H9 (cell line): ENCODE measurements around the gene TMEM225. TPM values are rescaled to one million over a fixed set of nuclear protein-coding genes. Genes with fewer than 3 reads are reported as not detected.

Experiments
- DNase-seq: peaks from one replicate; pipeline ENCODE4 v3.0.0-alpha.2; 2017
- H2AFZ ChIP-seq: one replicate; pipeline ENCODE4 v1.6.1; 2013; ENCODE audit warnings: mild to moderate bottlenecking, low read length, control low read depth, moderate library complexity
- H2AK5ac ChIP-seq: 2 replicates; pipeline ENCODE4 v1.6.1; 2013; ENCODE audit warnings: low read length, control low read depth, mixed read lengths; ENCODE audit not compliant: insufficient read length
- H2BK120ac ChIP-seq: one replicate; pipeline ENCODE4 v1.6.1; 2013; ENCODE audit warnings: low read depth, mild to moderate bottlenecking, low read length, control low read depth, inconsistent platforms; ENCODE audit not compliant: poor library complexity, severe bottlenecking
- H2BK12ac ChIP-seq: 2 replicates; pipeline ENCODE4 v1.6.1; 2013; ENCODE audit warnings: low read length, control low read depth, mixed read lengths, low read depth; ENCODE audit not compliant: insufficient read length
- H2BK15ac ChIP-seq: 2 replicates; pipeline ENCODE4 v1.6.1; 2013; ENCODE audit warnings: low read depth, low read length, control low read depth
- H2BK20ac ChIP-seq: one replicate; pipeline ENCODE4 v1.6.1; 2013; ENCODE audit warnings: low read depth, mild to moderate bottlenecking, low read length, control low read depth, inconsistent platforms; ENCODE audit not compliant: poor library complexity, severe bottlenecking
- H2BK5ac ChIP-seq: 2 replicates; pipeline ENCODE4 v1.6.1; 2013; ENCODE audit warnings: low read length, control low read depth, mixed read lengths; ENCODE audit not compliant: insufficient read length
- H3K14ac ChIP-seq: 2 replicates; pipeline ENCODE4 v1.6.1; 2013; ENCODE audit warnings: low read length, control low read depth; ENCODE audit not compliant: insufficient read depth
- H3K18ac ChIP-seq: 2 replicates; pipeline ENCODE4 v1.6.1; 2013; ENCODE audit warnings: low read depth, mild to moderate bottlenecking, mixed read lengths, low read length, control low read depth; ENCODE audit not compliant: insufficient read length
- H3K23ac ChIP-seq: 2 replicates; pipeline ENCODE4 v1.6.1; 2013; ENCODE audit warnings: low read length, control low read depth, mixed read lengths, low read depth; ENCODE audit not compliant: insufficient read length
- H3K23me2 ChIP-seq: 2 replicates; pipeline ENCODE4 v1.6.1; 2013; ENCODE audit warnings: low read depth, mild to moderate bottlenecking, mixed read lengths, low read length, control low read depth; ENCODE audit not compliant: insufficient read length, poor library complexity, severe bottlenecking
- H3K27ac ChIP-seq: 2 replicates; pipeline ENCODE4 v1.5.1; 2013; ENCODE audit warnings: low read length, control low read depth, mixed read lengths, low read depth; ENCODE audit not compliant: insufficient read length
- H3K27me3 ChIP-seq: 2 replicates; pipeline ENCODE4 v1.6.1; 2013; ENCODE audit warnings: low read length, control low read depth, inconsistent platforms; ENCODE audit not compliant: insufficient read depth
- H3K4ac ChIP-seq: 2 replicates; pipeline ENCODE4 v1.6.1; 2013; ENCODE audit warnings: low read depth, mild to moderate bottlenecking, control low read depth, inconsistent platforms, low read length, moderate library complexity
- H3K4me1 ChIP-seq: 2 replicates; pipeline ENCODE4 v1.6.1; 2013; ENCODE audit warnings: low read length, control low read depth, inconsistent platforms; ENCODE audit not compliant: insufficient read depth
- H3K4me2 ChIP-seq: 2 replicates; pipeline ENCODE4 v1.6.1; 2013; ENCODE audit warnings: low read length, control low read depth, mixed read lengths; ENCODE audit not compliant: insufficient read length, insufficient read depth
- H3K56ac ChIP-seq: 2 replicates; pipeline ENCODE4 v1.6.1; 2013; ENCODE audit warnings: low read depth, mild to moderate bottlenecking, mixed read lengths, low read length, control low read depth; ENCODE audit not compliant: insufficient read length
- H3K79me1 ChIP-seq: 2 replicates; pipeline ENCODE4 v1.6.1; 2013; ENCODE audit warnings: low read depth, mild to moderate bottlenecking, moderate library complexity, low read length, control low read depth, inconsistent platforms; ENCODE audit not compliant: insufficient read depth, poor library complexity, severe bottlenecking
- H3K79me2 ChIP-seq: 2 replicates; pipeline ENCODE4 v1.6.1; 2013; ENCODE audit warnings: low read length, control low read depth, inconsistent platforms; ENCODE audit not compliant: insufficient read depth
- H3K9ac ChIP-seq: 2 replicates; pipeline ENCODE4 v1.6.1; 2013; ENCODE audit warnings: low read length, control low read depth, mixed read lengths; ENCODE audit not compliant: insufficient read length; ENCODE audit errors: extremely low read depth
- H3K9me3 ChIP-seq: one replicate; pipeline ENCODE4 v1.6.1; 2013; ENCODE audit warnings: low read depth, low read length, inconsistent platforms; ENCODE audit not compliant: control insufficient read depth
- H3T11ph ChIP-seq: one replicate; pipeline ENCODE4 v1.6.1; 2013; ENCODE audit warnings: mild to moderate bottlenecking, low read length, control low read depth, inconsistent platforms
- H4K20me1 ChIP-seq: one replicate; pipeline ENCODE4 v1.6.1; 2013; ENCODE audit not compliant: control insufficient read depth, insufficient read length, insufficient read depth
- H4K5ac ChIP-seq: 2 replicates; pipeline ENCODE4 v1.6.1; 2013; ENCODE audit warnings: low read depth, mild to moderate bottlenecking, mixed read lengths, low read length, control low read depth; ENCODE audit not compliant: insufficient read length
- H4K8ac ChIP-seq: replicated peaks from 2 replicates; pipeline ENCODE4 v1.6.1; 2013; ENCODE audit warnings: low read length, control low read depth, mixed read lengths, low read depth; ENCODE audit not compliant: insufficient read length
- H4K91ac ChIP-seq: 2 replicates; pipeline ENCODE4 v1.6.1; 2013; ENCODE audit warnings: low read depth, mild to moderate bottlenecking, moderate library complexity, mixed read lengths, low read length, control low read depth; ENCODE audit not compliant: insufficient read length
- H3K27ac Mint-ChIP-seq, 3 experiments: 2 replicates in 2 of 3; 3 replicates in 1 of 3; pipeline ENCODE4 v1.8.0; 2020 to 2021; ENCODE audit warnings: mixed read lengths in 3 of 3, mild to moderate bottlenecking in 1 of 3, moderate library complexity in 1 of 3
- H3K27me3 Mint-ChIP-seq: 2 replicates; pipeline ENCODE4 v1.8.0; 2021; ENCODE audit warnings: low read depth, mild to moderate bottlenecking, moderate library complexity, mixed read lengths
- H3K36me3 Mint-ChIP-seq, 3 experiments: 2 replicates in 2 of 3; 3 replicates in 1 of 3; pipeline ENCODE4 v1.8.0; 2020 to 2021; ENCODE audit warnings: low read depth in 3 of 3, mixed read lengths in 3 of 3; ENCODE audit not compliant: insufficient read depth in 1 of 3
- H3K4me1 Mint-ChIP-seq, 2 experiments: 2 replicates each; pipeline ENCODE4 v1.8.0; 2020; ENCODE audit warnings: mixed read lengths in 2 of 2
- H3K4me3 Mint-ChIP-seq, 2 experiments: 2 replicates in 1 of 2; 3 replicates in 1 of 2; pipeline ENCODE4 v1.8.0; 2020 to 2021; ENCODE audit warnings: mild to moderate bottlenecking in 2 of 2, mixed read lengths in 2 of 2, moderate library complexity in 1 of 2
- H3K9me3 Mint-ChIP-seq, 2 experiments: 2 replicates in 1 of 2; 3 replicates in 1 of 2; pipeline ENCODE4 v1.8.0; 2020; ENCODE audit warnings: mild to moderate bottlenecking in 2 of 2, mixed read lengths in 2 of 2, moderate library complexity in 1 of 2
- CTCF ChIP-seq: fragments of 200-600 bp; sonication (generic); conservative IDR thresholded peaks from 3 replicates; pipeline ENCODE4 v1.8.0; 2021; ENCODE audit warnings: antibody characterized with exemption, mild to moderate bottlenecking
- WGBS: extraction: QIAGEN DNeasy Blood & Tissue Kit; methylation state at CpG from one replicate; pipeline ENCODE4 v1.1.7; 2013; ENCODE audit warnings: missing lambda C conversion rate, low lambda C conversion rate, mixed read lengths; ENCODE audit not compliant: insufficient read length; ENCODE audit errors: extremely low coverage; 5-methylcytosine and 5-hydroxymethylcytosine counted together
- total RNA-seq: library from RNA; stranded (reverse); gene quantifications from 2 replicates; pipeline ENCODE4 v1.2.1, GENCODE V29; 2021

TMEM225 gene
- total RNA-seq, 1 experiment from 2014 or later: not detected

GRCh38 chr11:123903932-123904331 is 18.5 kb upstream of the TMEM225 start:
- no CpG with 5 or more reads among the region's 2 CpGs for WGBS
- no peak overlapping the region for H2BK12ac ChIP-seq
- no peak overlapping the region for H3K4ac ChIP-seq
- Mint-ChIP-seq H3K4me1 (peaks cover 11 to 16% of the 10 kb centered on the region in 2 experiments), H3K27ac (no peak overlapping the region), H3K36me3 (no peaks in the 10 kb centered on the region), H3K9me3 (no peaks in the 10 kb centered on the region), H3K27me3 (no peaks in the 10 kb centered on the region), H3K4me3 (no peak overlapping the region)
- H3K23me2 ChIP-seq: no peaks in the 10 kb centered on the region
- H2BK120ac ChIP-seq: no peak overlapping the region
- H3K14ac ChIP-seq: no peak overlapping the region
- H3K27me3 ChIP-seq: no peaks in the 10 kb centered on the region
- no peak for DNase-seq
- no peak overlapping the region for H3K56ac ChIP-seq
- no peak overlapping the region for H2BK20ac ChIP-seq
- H2AFZ ChIP-seq: no peak overlapping the region
- TF ChIP-seq CTCF: no peak
- H4K5ac ChIP-seq: no peak overlapping the region
- no peak overlapping the region for H2BK15ac ChIP-seq
- H3K18ac ChIP-seq: no peak overlapping the region
- no peaks in the 10 kb centered on the region for H4K20me1 ChIP-seq
- no peak overlapping the region for H4K91ac ChIP-seq
- no peak overlapping the region for H3K4me2 ChIP-seq
- H2AK5ac ChIP-seq: no peak overlapping the region
- H3T11ph ChIP-seq: no peak overlapping the region
- no peak overlapping the region for H2BK5ac ChIP-seq
- no peak overlapping the region for H3K27ac ChIP-seq
- no peak overlapping the region for H3K23ac ChIP-seq
- no peaks in the 10 kb centered on the region for H3K9me3 ChIP-seq
- H3K9ac ChIP-seq: no peak overlapping the region
- H4K8ac ChIP-seq: no peak overlapping the region
- H3K79me1 ChIP-seq: no peaks in the 10 kb centered on the region
- H3K4me1 ChIP-seq: no peaks in the 10 kb centered on the region; the same call in 1 of the 2 replicates
- no peaks in the 10 kb centered on the region for H3K79me2 ChIP-seq
